Measurements from ENCODE around the gene SLC8B1. TPM values are rescaled to one million over a fixed set of nuclear protein-coding genes. Genes with fewer than 3 reads are reported as not detected.

SLC8B1 gene
- total RNA-seq, 1 experiment from 2014 or later: 30.9 TPM

GRCh38 chr12:113266106-113266895 is 68.6 kb downstream of the SLC8B1 start:
- intact Hi-C loops (cut with micrococcal nuclease): no loop called here
- no peaks in the 10 kb centered on the region for H3K27me3 ChIP-seq (ENCODE audit: insufficient read depth, low read length)
- DNase-seq (ENCODE audit: low read depth, low spot score) (no peak), ATAC-seq (no peak)
- no peaks in the 10 kb centered on the region for H3K79me2 ChIP-seq (ENCODE audit: insufficient read depth, low read length)
- CTCF ChIA-PET: no interaction called here
- no peak overlapping the region for H3K4me2 ChIP-seq (ENCODE audit: low read length)
- no peak overlapping the region for H2AFZ ChIP-seq (ENCODE audit: low read depth, low read length, poor library complexity, severe bottlenecking)
- H3K9ac ChIP-seq (ENCODE audit: low read length): no peak overlapping the region
- no TSS peak for BruUV-seq (replicated peaks)
- no peak overlapping the region for H3K27ac ChIP-seq (ENCODE audit: low read depth, low read length)
- H3K4me1 ChIP-seq (ENCODE audit: control insufficient read depth in 1 of 2, insufficient read depth in 2 of 2, low read length in 2 of 2): no peaks in the 10 kb centered on the region
- POLR2A ChIA-PET: interaction anchor here (0.8 kb wide), 1 partner anchor 43 kb away, joined by 3 read pairs; no protein-coding TSS in a partner anchor
- TF ChIP-seq SIN3A (IDR thresholded peaks at IDR 0.05; ENCODE audit: low read depth) (no peak), EZH2 (IDR thresholded peaks at IDR 0.05) (no peak), POLR2A (IDR thresholded peaks at IDR 0.05; ENCODE audit: borderline replicate concordance, extremely low read depth, insufficient read depth, insufficient read length) (no peak), EZH2phosphoT487 (IDR thresholded peaks at IDR 0.05; ENCODE audit: borderline replicate concordance) (no peak), ATF3 (IDR thresholded peaks at IDR 0.05) (no peak), POLR2AphosphoS5 (IDR thresholded peaks at IDR 0.05; ENCODE audit: low read depth, low read length) (no peak), JUND (IDR thresholded peaks at IDR 0.05) (no peak), ZNF274 (IDR thresholded peaks at IDR 0.05; ENCODE audit: low read depth, low read length) (no peak), YY1 (IDR thresholded peaks at IDR 0.05; ENCODE audit: extremely low read depth, insufficient replicate concordance, low read depth, low read length) (no peak), ZBTB33 (IDR thresholded peaks at IDR 0.05; ENCODE audit: extremely low read depth, insufficient replicate concordance, low read length) (no peak), SRF (IDR thresholded peaks at IDR 0.05; ENCODE audit: low read depth) (no peak), CBX3 (IDR thresholded peaks at IDR 0.05; ENCODE audit: low read depth) (no peak), MAX (IDR thresholded peaks at IDR 0.05) (no peak), TCF7L2 (IDR thresholded peaks at IDR 0.05; ENCODE audit: borderline replicate concordance, extremely low read depth, insufficient read depth, insufficient read length) (no peak), EGR1 (IDR thresholded peaks at IDR 0.05; ENCODE audit: low read depth) (no peak), FOSL1 (IDR thresholded peaks at IDR 0.05; ENCODE audit: low read depth) (no peak)
- H3K4me3 ChIP-seq (replicated peaks in 1 of 2; ENCODE audit: low read depth in 1 of 2, low read length in 2 of 2): no peak overlapping the region
- no peaks in the 10 kb centered on the region for H3K36me3 ChIP-seq (ENCODE audit: control insufficient read depth in 1 of 2, insufficient read depth in 2 of 2, low read length in 2 of 2)
- no peaks in the 10 kb centered on the region for H3K9me3 ChIP-seq (ENCODE audit: control insufficient read depth in 1 of 2, insufficient read depth in 1 of 2, low read depth in 1 of 2, low read length in 2 of 2)
- no peaks in the 10 kb centered on the region for H3K9me2 ChIP-seq (ENCODE audit: insufficient read depth)
- H4K20me1 ChIP-seq (ENCODE audit: insufficient read depth): no peaks in the 10 kb centered on the region
- RAD21 ChIA-PET (ENCODE audit: low non-redundant PET in 1 of 2, low total read pairs in 2 of 2, uncharacterized antibody in 2 of 2, unreplicated experiment in 2 of 2): no interaction called here
